Activated CD8-positive, alpha-beta memory T cell treated with anti-CD3 and anti-CD28 coated beads, Interleukin-2, amount 50 U/mL, for 1 hour (primary cell): ENCODE results near the gene RNF123.
A peak's percentile ranks its signal among the peaks of the same experiment; 100 is the strongest.

Source experiments
- DNase-seq: peaks from one replicate; pipeline ENCODE4 v3.0.0-alpha.2; 2020; ENCODE audit errors: extremely low read depth

The RNF123 gene

DNA sequence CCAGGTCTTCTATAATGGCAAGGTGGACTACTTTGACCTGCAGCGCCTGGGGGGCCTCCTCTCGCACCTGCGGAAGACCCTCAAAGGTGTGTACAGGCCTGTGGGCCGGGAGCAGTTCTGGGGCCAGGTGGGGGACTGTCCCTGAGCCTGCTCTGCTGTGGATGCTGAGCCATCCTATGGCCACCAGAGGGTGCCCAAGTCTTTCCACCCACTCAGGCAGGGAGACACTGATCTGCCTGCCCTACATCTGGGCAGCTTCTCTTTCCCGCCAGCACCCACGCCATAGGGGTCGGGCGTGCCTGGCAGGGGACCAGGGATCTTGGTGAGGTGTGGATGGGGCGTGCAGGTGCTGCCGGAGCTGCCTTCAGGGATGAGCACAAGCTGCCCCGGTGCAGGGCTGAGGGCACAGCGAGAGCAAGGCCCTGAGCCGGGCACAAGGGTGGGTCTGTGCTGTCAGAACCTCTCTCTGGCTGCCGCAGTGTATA lies 14.1 kb downstream of the RNF123 start:
- DNase-seq = peak; percentile 24

DNA sequence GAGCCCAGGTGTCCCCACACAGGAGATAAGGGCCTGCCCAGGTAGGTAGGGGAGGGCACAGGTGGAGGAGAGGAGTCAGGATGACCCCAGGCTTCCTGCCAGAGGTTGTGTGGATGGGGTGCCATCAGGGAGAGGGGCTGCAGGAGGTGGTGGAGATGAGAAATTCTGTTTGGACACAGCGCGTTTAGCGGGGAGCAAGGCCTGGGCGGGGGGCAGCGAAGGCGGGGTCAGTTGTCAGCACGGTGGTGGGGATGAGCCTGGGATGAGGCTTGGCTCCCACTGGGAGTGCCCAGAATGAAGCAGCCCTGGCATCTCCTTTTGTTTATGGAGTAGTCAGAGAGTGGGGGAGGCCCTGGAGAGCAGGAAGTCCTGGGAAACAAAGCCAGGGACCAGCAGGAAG lies 14.6 kb downstream of the RNF123 start:
- no peak for DNase-seq

DNA sequence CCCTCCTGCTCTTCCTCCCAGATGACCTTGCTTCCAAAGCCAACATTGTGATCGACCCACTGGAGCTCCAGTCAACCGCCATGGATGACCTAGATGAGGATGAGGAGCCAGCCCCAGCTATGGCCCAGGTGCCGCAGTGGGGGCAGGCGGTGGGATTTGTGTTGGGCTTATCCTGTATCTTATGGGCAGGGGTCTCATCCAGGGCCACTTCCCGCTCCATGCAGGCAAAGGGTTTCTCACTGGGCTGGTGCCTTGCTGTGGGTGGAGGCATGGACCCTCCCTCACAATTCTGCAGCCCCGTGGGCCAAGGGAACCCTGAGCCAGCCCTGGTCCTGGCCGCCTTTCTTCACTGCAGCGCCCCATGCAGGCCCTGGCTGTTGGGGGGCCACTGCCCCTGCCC lies 15.3 kb downstream of the RNF123 start:
- DNase-seq = no peak

- no peak for DNase-seq
Observed at GRCh38 chr3:49705390-49705960, 16.1 kb downstream of the RNF123 start.

DNA sequence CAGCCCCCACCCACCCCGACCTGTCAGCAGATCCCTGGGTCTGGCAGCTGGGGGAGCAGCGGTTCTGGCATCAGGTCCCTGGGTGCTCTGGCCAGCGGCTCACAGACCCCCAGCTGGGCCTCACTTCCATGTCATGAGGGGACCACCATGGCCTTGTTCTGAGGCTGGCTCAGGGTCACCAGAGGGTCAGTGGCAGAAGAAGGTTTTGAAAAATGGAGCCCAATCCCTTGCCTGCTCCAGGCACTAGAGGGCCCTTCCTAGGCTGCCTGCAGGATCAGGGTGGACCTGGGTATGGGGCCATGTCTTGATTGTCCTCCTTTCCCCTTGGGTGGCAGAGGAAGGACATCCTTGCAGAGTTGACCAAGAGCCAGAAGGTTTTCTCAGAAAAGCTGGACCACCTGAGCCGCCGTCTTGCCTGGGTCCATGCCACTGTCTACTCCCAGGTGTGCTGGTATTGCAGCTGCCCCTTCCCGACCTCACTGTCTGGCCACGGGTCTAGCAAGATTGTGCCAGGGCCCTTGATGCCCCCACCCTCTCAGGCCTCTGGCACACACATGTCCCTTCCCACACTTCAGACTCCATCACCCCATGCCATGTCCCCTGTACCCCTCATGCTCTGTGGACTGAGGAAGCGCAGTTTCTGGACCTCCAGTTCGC lies 17.2 kb downstream of the RNF123 start:
- DNase-seq = no peak

GRCh38 chr3:49707113-49707480 lies 17.7 kb downstream of the RNF123 start:
- DNase-seq = no peak

DNA sequence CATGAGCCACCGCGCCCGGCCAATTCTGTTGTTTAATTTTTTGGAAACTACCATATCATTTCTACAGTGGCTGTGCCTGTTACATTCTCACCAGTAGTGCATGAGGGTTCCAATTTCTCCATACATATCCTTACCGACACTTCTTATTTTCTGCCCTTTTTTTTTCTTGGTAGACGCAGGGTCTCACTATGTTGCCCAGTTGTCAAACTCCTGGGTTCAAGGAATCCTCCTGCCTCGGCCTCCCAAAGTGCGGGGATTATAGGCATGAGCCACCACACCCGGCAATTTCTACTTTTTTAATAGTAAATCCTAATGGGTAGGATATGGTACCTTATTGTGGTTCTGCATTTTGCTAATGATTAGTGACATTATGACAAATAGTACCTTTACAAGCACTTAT lies 20.5 kb downstream of the RNF123 start:
- DNase-seq = no peak

GRCh38 chr3:49711489-49711888 lies 22.1 kb downstream of the RNF123 start:
- no peak for DNase-seq

DNA sequence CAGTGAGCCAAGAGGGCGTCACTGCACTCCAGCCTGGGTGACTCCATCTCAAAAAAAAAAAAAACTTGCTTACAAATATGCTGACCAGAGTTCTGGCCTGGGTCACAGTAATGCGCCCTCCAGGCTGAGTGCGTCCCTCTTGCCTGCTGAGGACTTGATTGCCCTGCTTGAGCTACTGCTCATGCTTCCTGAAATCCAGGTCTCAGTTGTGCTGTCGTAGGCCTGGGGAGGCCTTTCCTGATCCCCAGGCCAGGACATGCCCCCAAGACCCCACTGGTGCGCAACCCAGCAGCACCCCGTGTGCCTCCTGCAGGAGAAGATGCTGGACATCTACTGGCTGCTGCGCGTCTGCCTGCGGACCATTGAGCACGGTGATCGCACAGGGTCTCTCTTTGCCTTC lies 22.8 kb downstream of the RNF123 start:
- no peak for DNase-seq

DNA sequence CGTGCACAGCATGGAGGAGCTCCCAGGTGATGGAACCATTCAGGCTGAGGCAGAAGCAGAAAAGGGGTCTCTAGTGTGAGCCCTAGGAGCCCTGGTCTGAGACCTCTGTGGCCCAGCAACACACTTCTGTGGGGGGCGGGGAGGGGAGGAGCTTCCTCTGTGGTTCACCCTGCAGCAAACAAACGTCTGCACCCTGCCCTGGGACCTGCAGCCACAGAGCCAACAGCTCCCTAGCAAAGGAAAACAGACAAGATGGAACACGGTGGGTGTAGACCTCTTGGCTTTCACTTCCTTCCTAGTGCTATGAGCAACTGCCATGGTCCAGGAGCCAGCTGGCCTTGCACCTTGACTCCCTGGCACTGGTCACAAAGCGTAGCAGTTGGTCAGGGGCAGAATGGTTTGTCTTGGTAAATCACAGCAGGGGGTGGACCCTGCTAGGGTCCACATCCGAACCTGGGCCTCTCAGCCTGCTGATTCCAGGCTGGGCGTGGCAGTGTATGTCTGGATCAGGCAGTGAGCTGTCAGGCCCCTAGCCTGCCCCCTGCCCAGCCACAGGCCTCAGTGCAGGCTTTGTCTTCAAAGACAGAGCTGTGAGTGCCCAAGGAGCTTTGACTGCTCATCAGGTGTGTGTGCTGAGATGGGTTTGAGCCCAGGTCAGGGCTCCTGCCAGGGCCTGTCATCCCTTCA lies 23.4 kb downstream of the RNF123 start:
- DNase-seq = no peak

GRCh38 chr3:49713336-49714105 lies 24.2 kb downstream of the RNF123 start:
- no peak for DNase-seq

DNA sequence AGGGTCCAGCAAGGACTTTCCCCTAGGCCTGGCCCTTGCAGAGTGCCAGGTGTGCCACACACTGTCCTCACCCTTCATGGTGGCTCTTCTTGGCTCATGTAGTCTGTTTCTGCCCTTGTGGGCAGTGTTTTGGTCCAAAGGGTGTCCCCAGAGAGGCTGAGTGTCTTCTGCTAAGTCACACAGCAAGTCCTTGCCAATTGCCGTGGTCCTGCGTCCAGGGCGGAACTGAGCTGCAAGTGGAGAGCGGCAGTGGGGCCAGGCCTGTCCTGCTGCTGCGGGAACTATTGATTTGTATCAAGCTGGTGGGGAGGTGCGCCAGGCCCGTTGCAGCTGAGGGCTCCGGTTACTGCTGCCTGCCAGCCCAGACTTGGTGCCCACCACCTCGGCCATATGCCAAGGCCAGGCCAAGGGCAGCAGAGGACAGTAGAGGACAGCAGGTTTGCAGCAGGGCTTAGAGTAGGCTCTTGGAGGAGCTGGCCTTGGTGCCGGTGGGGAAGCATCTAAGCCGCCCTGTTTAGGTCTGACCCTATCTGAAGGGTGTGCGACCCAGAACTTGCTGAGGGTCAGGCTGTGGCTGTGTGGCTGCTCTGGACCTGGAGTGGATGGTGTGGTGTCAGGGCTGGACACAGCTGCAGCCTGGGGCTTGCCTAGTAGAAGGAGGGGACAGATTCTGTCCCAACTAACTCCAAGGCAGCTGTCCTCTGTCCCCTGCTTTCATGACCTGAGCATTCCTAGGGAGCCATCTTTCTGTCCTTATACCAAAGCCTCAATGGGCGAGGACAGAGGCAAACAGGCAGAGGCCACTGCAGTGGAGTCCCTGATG lies 25.6 kb downstream of the RNF123 start:
- DNase-seq = no peak

- no peak for DNase-seq
Observed at GRCh38 chr3:49715611-49716121, 26.3 kb downstream of the RNF123 start.

- no peak for DNase-seq
Observed at GRCh38 chr3:49716169-49716568, 26.8 kb downstream of the RNF123 start.

GRCh38 chr3:49716691-49717210 lies 27.4 kb downstream of the RNF123 start:
- no peak for DNase-seq

DNA sequence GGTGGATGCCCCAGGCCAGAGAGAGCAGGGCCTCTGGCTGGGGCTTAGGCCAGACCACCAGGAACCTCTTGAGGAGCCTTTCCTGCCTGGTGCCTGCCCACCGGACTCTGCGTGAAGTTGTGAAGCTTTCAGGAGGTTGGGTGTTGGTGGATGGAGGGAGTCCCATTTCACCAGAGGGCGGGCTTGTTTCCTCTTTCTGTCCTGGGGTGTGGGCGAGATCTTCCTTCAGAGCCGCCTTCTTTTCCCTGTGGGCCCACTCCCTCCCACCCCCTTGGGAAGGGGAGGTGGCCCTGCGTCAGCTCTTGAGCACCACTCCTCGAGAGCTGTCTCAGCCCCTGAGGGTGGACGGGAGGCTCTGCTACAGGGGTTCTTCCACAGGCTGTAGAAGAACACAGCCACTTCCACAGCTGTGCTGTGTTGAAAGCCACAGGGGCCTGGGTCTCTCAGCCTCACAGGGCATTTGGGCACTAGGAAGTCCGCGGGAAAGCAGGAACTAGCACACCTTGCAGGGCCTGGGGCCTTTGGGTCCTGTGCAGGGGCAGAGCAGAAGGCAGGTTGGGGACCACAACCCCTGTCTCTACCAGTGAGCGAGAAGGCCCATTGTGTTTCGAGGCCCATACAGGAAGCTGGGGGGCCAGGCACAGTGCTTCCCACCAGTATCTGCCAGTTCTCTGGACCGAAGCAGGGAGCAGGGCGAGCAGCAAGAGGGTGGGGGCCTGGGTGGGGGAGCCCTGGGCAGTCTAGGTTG lies 28.0 kb downstream of the RNF123 start:
- no peak for DNase-seq

GRCh38 chr3:49717959-49718857 lies 28.9 kb downstream of the RNF123 start:
- no peak for DNase-seq

- no peak for DNase-seq
Observed at GRCh38 chr3:49718858-49719213, 29.5 kb downstream of the RNF123 start.

- peak; percentile 77 for DNase-seq
Observed at GRCh38 chr3:49719214-49719884, 30.0 kb downstream of the RNF123 start, which contains the start of gene AMIGO3. TSS of gene AMIGO3 (minus strand) at chr3:49719684. CDS start at chr3:49719465, 219 bp downstream.
